ENCODE data around the gene CTSV.
"Not testable (repeated sequence)": the region's sequence is repeated elsewhere in the genome, so short reads cannot be mapped to it uniquely, and the experiment has no call there.

DNA sequence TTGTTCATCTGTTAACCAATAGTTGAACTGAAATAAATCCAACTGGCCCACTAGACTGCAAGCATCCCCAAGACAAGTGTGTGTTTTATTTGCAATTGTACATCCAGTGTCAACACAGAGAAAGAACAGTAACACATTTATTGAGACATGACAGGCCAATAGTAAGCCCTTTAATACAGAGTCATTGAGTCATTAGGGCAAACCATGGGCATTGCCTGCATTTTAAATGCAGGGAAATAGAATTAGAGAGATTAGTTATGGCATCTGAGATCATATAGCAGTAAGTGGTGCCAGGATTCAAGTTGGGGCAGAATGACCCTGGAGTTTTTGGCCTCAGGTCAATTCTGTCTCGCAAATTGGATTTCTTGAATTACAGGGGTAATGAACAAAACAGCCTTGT lies 15.4 kb downstream of the CTSV start:
- not testable (repeated sequence) for TF ChIP-seq POLR2AphosphoS5 (IDR thresholded peaks at IDR 0.05; ENCODE audit: low read depth, low read length); POLR2A (IDR thresholded peaks at IDR 0.05; ENCODE audit: low read depth, low read length); TAF1 (IDR thresholded peaks at IDR 0.05; ENCODE audit: borderline replicate concordance, low read depth, low read length)

Data from GM12892 (cell line).